GM19025 (cell line): ENCODE measurements around the gene BOD1.
"Not testable (repeated sequence)": the region's sequence is repeated elsewhere in the genome, so short reads cannot be mapped to it uniquely, and the experiment has no call there.

Source experiments
- ATAC-seq: cut with Tn5 transposase; IDR thresholded peaks from one replicate; pipeline ENCODE4 v1.9.1; 2021; ENCODE audit warnings: mild to moderate bottlenecking, low read depth, moderate library complexity; ENCODE audit not compliant: unreplicated experiment

BOD1 gene

GRCh38 chr5:173620784-173621183, 4.3 kb upstream of the BOD1 start:
- ATAC-seq: no peak

DNA sequence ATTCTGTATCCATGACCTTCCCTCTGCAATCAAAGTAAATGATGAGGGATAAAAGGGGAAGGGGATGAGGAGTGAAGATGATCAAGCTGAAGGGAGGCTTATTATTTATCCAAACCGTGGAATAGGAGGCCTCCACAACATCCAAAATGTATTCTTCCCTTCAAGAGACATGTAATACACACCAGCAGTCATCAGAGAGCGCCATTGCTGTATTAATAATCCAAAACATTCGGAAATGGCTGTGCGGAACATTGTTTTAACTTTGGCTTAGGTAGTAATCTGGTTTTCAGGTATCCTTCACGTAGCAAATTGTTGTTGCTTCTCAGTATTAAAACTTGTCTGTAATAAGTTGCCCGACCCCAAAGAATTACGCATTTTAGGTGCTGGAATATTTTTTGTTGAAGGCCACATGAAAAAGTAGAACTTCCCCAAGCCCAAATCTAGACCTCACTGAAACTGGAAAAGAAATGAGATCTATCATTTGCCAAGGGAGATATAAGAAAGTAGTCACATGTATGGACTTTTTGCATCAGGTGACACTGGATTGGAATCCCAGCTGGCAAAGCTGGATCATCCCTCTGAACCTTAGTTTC, 2.6 kb upstream of the BOD1 start:
- no peak for ATAC-seq

GRCh38 chr5:173615884-173616576, 420 bp downstream of the BOD1 start:
- ATAC-seq: peak; percentile 41

GRCh38 chr5:173614591-173614990, 1.9 kb downstream of the BOD1 start:
- no peak for ATAC-seq

- ATAC-seq: no peak
Observed at GRCh38 chr5:173613433-173614159, 2.9 kb downstream of the BOD1 start.

DNA sequence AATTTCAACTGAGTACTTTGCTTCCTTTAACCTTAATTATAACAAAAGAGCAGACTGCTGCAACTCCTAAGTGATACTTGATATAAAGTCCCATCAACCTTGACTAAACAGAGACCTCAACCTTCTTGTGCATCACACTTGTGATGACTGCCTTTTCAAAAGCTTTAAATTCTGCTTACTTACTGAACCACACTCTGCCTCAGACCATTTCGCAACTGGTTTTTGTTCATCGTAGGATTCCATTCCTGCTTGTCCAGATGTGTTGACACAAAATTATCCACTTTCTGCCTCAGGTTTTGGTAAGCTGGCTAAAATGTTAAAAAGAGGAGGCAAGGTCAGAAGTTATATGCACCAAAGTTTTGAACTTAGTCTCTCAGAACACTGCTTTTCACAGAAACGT, 3.5 kb downstream of the BOD1 start:
- ATAC-seq: no peak

- no peak for ATAC-seq
Observed at GRCh38 chr5:173611706-173612105, 4.7 kb downstream of the BOD1 start.

DNA sequence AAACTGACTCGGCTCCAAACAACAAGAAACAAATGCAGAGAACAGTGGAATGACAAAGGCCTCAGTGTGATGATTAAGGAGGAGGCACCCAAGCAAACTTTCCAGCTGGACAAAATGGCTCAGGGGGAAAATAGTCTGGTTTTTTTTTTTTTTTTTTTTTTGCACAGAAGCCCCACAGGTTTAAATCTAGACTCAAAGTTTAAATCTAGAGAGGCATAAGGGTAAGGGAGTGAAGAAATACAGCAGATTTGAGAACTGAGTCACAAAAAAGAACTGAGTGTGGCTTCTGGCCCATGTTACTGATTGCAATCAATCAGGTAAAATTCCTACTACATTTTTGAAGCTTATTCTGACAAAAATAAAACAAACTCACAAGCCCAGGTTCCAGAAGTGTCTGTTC, 12.3 kb downstream of the BOD1 start:
- ATAC-seq: no peak

GRCh38 chr5:173602423-173602822, 14.0 kb downstream of the BOD1 start:
- no peak for ATAC-seq

GRCh38 chr5:173598686-173599085, 17.8 kb downstream of the BOD1 start:
- no peak for ATAC-seq

DNA sequence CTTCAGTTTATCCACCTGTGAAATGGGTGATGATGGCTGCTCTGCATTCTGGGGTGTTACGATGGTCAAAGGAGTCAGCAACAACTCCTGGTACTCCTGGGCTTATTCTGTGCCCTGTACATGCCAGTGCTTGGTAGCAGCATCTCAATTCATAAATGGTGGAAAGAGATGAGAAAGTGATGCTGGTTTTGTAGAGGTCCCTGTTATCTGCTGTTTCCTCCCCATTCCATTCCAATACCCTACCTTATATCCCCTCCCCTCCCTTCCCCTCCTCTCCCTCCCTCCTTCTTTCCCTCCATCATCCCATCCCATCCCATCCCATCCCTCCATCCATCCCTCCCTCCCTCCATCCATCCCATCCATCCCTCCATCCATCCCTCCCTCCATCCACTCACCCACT, 19.1 kb downstream of the BOD1 start:
- ATAC-seq: no peak

DNA sequence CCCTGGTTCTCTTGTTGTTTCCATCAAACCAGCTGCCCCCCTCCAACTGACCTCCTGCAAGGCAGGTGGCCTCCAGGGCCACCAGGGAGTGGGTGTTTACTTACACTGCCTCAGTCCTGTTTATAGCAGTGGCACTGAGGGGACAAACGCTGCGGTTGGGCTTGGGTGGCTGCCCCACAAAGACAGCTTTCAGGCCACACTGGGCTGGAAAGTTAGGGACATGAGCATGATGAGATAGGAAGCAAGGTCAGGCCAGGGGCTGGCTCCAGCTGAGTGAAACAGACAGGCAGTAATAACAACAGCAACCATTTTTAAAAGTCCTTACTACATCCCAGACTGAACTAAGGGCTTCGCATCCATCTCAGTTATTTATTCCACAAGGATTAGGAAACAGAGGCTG, 20.6 kb downstream of the BOD1 start:
- ATAC-seq: no peak

- ATAC-seq: no peak
Observed at GRCh38 chr5:173594061-173594460, 22.4 kb downstream of the BOD1 start.

DNA sequence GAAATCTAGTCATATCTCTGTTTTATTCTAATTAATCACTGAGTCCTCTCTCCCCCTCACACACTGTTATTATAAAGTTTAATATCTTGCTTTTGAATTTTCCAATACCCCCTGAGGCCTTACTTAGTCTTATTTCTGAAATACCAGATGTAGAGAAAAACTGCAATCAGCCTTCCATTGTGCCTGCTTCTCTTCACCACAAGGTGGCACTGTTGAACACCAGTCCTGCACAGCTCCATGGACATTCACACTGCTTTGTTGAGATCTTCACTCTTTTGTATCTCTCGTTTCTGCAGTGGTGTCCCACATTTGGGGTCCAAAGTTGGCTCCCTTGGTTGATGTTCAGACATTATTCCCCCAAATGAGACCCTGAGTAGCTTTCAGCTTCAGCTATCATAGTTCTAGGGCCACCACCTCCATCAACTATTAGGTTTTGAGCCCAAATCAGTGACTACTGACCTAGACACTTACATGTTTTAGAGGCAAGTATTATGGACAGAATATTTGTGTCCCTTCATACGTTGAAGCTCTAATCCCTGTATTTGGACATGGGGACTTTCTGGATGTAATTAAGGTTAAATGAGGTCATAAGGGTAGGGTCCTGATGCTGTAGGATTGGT, 24.3 kb downstream of the BOD1 start:
- ATAC-seq: no peak

DNA sequence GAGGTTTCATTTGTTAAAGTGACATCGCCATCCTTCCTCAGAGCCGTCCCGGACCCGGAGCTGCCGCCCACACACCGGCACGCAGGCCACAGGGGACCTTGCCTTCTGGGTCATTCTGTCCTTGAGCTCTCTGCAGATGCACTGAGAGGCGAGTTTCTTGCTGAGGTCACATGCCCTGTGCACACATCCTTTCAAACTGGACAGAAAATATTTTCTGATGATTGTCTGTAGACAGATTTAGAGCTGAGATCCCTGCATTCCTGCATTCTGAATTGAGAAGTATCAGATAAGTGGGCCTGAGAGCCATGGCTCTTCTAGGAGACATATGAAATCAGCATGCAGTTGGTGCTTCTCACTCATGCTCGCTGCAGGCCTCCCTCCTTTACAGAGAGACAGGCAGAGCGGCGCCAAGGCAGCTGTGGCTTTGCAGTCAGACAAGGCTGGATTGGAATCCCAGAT, 25.4 kb downstream of the BOD1 start:
- no peak for ATAC-seq

DNA sequence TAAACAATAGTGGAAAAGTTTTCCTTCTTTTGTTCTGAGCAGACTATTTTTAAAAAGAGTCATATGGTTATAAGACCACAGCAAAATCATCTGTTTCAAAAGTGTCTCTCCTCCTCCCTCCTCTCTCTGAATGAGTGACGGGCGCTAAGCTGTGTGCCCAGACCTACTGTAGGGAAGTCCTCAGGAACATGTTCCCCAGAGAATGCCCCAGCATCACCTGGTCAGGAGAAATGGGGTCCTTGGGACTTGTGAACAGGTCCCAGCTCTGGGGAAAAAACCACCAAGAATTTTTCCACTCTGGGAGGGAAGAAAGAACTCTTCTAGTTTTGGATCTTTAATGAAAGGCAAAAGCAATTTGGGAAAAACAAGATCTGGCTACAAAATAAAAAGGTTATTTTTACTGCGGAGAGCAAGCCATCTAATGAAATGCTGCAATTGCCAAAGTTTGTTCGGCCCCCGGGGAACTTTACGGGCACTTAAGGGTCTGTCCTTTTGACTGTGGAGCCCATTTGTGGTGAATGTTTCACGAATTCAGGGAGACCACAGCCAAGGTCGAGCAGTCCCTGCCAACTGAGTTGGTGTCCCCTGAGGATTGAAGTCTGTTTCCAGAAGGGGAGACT, 25.9 kb downstream of the BOD1 start:
- no peak for ATAC-seq

- ATAC-seq: not testable (repeated sequence)
Observed at GRCh38 chr5:173586133-173586532, 30.3 kb downstream of the BOD1 start.

DNA sequence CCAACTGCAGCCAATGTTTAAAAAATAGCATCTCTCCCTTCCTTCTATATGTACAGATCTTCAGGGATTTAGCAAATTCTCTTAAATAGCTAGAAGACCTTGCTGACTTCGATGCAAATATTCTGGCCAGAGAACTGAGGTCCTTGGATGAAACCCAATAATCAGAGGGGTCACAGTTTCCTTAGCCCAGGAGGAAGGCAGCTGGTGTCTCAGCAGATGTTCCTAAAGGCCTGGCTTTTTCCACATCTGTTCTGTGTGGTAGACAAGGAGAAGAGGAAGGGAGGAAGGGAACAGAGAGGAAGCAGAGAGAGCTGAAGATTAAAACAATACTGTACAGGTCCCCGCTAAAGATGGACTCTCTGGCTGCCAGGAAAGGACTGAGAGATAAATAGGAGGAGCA, 33.1 kb downstream of the BOD1 start:
- ATAC-seq: peak; percentile 17

DNA sequence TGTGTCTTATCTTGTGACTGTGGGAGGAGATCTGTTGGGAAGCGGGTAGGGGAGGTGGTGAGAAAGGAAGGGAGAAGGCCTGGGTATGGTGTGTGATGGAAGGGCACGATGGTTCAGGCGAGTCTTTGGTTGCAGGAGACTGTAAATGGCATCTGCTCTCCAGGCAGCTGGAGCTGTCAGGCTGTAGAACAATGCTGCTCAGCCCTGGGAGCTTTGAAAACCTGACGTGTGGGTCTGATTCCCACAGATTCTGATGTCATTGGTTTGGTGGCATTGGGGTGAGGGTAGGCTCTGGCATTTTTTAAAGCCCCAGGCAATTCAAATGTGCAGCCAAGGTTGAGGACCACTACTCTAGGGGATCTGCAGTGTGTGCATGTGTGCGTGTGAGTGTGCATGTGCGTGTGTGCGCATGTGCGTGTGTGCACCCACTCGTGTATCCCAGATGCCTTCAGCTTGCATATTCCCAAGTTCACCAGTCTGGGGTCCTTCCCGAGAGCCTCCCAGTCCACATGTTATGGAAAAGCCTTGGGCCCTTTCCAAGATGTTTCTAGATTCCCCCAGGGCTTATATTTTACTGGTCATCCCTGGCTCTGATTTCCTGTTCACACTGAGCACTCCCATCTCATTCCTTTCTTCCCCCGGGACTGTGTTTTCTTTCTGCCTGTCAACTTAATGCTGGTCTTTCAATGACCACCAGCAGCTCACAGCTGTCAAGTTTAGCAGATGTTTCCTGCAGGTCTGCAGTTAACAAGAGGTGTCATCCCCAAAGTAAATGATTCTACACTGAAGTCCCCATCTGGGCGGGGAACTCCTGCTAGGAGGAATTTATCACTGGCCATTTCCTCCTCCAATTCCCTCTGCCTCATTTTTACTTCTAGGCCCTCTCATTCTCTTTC, 34.0 kb downstream of the BOD1 start:
- ATAC-seq: peak; percentile 70
